Stimulated activated CD8-positive, alpha-beta memory T cell treated with anti-CD3 and anti-CD28 coated beads, Interleukin-4, amount 100 ng/mL, for 4 hours (primary cell): ENCODE measurements around the gene TLE5.
"Not testable (repeated sequence)": the region's sequence is repeated elsewhere in the genome, so short reads cannot be mapped to it uniquely, and the experiment has no call there.

ENCODE experiments used
- DNase-seq, 2 donors: peaks; one replicate each; pipeline ENCODE4 v3.0.0-alpha.2; 2020; ENCODE audit warnings: low read depth in 2 of 2, low spot score in 1 of 2

TLE5 gene

DNA sequence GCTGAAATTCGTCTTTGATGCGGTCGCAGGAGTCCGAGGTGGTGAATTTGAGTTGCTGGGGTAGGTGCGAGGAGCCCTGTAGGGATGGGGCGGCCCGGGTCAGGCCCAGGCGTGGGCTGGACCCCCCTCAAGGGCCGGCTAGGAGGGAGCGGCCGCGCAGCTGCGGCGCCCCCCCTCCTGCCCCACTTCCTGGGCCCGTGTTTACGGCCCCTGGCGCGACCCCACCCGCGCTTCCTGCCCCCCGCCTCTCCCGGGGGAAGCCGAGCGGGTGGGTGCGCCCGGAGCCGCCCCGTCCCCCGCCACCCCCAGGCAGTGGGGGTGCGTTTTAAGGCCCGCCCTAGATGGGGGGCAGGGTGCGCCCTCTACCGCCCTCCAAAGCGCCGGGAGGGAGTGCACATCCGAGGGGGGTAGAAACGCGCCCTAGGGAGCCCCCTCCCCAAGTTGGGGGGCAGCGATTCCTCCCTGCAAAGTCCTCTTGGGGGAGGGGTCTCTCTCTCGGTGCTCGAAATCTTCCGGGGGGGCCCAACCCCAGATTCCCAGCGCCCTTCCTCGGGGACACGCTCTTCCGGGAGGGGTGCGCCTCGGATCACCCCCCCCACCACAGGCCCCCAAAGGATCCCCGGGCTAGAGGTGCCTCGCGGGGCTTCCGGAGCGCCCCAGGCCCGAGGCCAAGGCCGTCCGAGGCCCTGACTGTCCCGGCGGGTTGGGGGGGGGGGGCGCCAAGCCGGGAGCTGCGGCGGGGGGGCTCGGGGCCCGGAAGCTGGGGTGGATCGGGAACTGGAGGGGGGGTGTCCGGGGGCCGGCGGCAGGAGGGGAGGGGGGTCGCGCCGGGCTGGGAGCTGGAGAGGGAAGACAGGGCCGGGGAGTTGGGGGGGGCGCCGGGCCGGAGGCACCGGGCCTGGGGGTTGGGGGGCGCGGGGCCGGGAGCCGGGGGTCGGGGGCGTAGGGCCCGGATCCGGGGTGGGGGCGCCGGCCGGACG, 823 bp downstream of the TLE5 start:
- DNase-seq: peak; percentile 51 to 58

- no peak for DNase-seq
These were observed 1.5 kb downstream of the TLE5 start for GRCh38 chr19:3060857-3061181.

DNA sequence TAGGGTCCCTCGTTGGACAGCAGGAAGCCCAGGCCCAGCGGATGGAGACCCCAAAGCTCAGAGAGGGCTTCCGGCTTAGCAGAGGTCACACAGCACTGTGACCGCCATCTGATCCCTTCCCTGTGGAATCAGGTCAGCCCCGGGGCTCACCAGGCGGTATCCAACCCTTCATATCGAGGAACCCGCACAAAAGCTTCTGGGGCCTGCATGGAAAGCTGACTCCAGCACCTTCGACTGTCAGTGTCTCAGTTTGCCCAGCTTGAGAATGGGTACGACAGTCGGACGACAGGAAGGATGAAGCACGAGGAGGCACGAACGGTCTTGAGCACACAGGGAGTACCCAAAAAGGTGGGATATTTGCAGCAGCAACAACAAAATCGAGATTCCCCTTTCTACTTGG, 2.6 kb downstream of the TLE5 start:
- DNase-seq: no peak

DNA sequence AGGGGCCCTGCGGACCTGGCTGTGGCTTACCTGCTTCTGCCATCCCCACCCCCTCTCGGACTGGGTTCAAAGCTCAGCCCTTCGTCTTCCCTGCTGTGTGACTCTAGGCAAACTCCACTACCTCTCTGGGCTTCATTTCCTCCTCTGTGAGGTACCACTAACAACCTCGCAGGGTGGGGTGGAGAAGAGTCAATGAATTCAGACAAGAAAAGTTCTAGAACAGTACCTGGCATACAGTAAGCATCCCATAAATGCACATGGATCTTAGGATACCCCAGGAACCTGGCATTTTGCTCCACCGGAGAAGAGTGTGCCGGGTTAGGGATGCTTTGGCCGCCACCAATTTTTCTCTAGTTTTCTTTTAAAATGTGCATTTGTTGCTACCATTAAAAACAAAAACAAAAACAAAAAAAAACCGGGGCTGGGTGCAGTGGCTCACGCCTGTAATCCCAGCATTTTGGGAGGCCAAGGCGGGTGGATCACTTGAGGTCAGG, 3.4 kb downstream of the TLE5 start:
- no peak for DNase-seq

- DNase-seq: no peak
These were observed 4.1 kb downstream of the TLE5 start for GRCh38 chr19:3058009-3058820.

DNA sequence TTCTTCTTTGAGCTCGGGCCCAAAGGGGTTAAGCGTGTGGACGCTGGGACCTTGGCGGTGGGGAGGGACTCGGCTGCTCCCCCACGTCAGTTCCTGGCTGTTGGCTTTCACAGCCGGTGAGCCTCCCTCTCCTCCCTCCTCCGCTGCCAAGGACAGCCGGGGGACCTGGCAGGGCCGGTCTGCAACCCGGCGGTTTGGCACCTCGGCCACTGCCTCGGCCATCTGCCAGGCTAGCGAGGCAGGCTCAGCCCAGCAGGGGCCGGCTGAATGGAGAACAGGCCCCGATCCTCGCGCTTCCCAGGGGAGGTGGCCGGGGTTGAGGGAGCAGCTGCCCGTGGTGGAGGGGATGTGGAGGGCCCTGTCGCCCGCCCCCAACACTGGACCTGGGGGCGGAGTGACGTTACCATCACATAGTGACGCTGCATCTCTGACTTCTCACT, 5.0 kb downstream of the TLE5 start:
- no peak for DNase-seq

DNA sequence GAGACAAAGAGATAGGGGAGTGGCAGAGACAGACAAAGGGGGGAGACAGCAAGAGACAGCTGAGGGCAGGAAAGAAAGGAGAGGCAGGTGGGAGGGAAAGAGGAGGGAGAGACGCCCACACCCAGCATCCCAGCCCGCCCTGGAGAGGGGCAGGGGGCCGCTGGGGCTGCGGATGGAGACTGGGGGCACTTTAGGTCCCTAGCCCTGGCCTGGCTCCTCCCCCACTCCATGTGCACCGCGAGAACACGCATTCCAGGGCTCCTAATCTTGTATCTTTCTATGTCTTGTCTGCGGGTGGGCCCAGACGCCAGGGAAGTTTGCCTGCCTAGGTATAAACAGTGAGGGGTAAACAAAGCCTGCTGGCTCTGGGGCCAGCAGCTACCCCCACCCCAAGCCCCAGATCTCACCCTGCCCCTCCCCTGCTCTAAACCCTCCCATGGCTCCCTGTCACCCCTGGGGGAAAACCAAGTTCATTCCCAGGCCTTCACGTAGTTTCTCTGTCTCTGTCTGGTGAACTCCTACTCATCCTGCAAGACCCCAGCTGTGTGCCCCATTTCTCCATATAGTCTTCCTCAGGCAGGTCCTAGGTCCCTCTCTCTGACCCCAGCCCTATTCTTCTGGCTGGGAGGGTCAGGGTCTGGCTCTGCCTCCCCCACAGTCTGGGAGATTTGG, 5.7 kb downstream of the TLE5 start:
- no peak for DNase-seq

- DNase-seq: no peak
These were observed 6.4 kb downstream of the TLE5 start for GRCh38 chr19:3055741-3056416.

- no peak for DNase-seq
These were observed 7.1 kb downstream of the TLE5 start for GRCh38 chr19:3054972-3055740.

DNA sequence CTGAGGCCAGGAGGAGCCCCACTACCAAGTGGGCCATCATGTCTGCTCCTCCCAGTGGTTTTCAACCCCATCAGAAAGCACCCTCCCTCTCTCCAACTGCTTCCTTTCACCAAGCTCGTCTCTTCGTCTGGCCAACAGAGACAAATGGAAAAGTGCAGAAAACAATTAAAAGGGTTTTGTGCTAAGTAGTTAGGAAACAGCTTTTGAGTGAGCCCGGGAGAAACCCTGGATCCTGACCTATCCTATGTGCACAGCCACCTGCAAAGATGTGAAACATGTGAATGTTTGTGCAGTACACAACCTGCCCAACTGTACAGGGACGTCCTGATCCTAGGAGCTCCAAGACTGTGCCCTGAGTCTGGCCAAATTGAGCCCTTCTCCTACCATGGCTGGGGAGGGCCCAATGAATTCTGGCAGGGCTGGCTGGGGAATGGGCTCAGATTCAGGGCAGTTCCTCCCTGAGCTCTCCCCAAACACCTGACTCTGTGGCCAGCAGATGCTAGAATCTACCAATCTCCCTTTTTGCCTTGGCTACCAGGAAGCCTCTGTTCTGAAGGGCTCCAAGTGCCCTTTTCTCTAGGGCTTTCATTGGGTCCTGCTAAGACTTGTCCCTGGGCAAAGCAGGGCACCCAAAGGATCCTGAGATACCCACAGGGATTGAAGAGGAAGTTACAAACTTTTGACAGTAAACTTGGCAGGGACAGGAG, 7.9 kb downstream of the TLE5 start:
- DNase-seq: no peak

- DNase-seq: no peak
These were observed 8.5 kb downstream of the TLE5 start for GRCh38 chr19:3053780-3054179.

- DNase-seq: no peak
These were observed 9.1 kb downstream of the TLE5 start for GRCh38 chr19:3053218-3053621.

DNA sequence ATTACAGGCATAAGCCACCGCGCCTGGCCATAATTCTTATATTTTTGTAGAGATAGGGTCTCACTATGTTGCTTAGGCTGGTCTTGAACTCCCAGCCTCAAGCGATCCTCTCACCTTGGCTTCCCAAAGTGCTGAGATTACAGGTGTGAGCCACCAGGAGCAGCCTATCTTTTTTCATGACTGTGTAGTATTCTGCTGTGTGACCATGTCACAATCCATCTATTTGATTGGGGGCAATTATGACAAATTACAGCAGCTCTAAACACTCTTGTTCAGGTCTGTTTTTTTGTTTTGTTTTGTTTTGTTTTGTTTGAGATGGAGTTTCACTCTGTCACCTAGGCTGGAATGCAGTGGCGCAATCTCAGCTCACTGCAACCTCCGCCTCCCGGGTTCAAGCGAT, 12.3 kb downstream of the TLE5 start:
- DNase-seq: not testable (repeated sequence)

- DNase-seq: no peak
These were observed 13.2 kb downstream of the TLE5 start for GRCh38 chr19:3049089-3049488.

- DNase-seq: no peak
These were observed 14.1 kb downstream of the TLE5 start for GRCh38 chr19:3048190-3048533.

- no peak for DNase-seq
These were observed 14.7 kb downstream of the TLE5 start for GRCh38 chr19:3047496-3048189.

GRCh38 chr19:3046698-3047495, 15.4 kb downstream of the TLE5 start:
- no peak for DNase-seq
